ENCODE data around the gene AXIN1. TPM values are rescaled to one million over a fixed set of nuclear protein-coding genes. Genes with fewer than 3 reads are reported as not detected.

AXIN1 gene
- total RNA-seq, 2 donors from 2014 or later = 14.8 TPM

DNA sequence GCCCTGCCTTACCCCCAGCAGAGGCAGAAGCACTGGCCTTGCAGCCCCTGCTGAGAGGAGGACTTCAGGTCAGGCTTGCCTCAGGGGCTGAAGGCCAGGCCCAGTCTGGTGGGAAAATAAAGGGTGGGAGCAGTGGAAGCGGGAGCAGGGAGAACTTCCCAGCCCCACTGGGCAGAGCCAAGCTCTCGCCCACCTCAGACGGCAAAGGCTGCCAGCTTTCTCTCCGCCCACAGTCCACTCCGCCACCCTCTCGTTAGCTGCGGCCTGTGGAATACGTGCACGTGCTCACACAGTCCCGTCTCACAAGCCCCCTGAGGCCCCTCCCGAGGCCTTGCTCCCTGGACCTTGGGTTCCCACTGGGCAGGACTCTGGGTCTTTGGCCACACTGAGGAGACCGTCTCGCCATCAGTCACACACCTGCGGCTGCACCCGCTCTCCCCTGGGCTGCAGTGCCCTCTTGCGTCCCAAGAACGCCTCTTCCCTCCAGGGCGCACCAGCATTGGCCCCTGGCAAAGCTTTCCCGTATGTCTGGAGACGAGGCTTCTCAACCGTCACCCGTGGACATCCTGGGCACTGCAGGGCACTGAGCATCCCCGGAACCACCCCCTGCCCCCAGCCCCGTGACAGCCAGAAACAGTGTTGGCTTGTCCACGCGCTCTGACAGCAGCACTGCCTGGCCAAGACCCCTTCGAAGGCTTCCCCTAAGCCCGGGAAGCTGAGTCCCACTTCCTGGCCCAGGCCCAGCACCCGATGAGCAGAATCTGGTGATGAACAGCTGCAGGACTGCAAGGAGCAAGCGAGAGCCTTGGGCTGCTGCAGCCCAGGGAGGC is 9.6 kb upstream of the AXIN1 start:
- Histone ChIP-seq H3K27me3 (no peaks in the 10 kb centered on the region), H3K4me3 (no peak overlapping the region), H3K4me1 (peaks cover 15% of the 10 kb centered on the region), H3K9me3 (no peaks in the 10 kb centered on the region), H3K27ac (no peak overlapping the region), H3K36me3 (replicated peaks in 1 of 2; ENCODE audit: insufficient read depth in 1 of 2, low read depth in 2 of 2) (no peaks in the 10 kb centered on the region)
- DNase-seq (peak; percentile 83 to 87 (median 85)), ATAC-seq (peak; percentile 95)
- TF ChIP-seq POLR2A (IDR thresholded peaks at IDR 0.05) = no peak
- TF ChIP-seq, protein P1, sequence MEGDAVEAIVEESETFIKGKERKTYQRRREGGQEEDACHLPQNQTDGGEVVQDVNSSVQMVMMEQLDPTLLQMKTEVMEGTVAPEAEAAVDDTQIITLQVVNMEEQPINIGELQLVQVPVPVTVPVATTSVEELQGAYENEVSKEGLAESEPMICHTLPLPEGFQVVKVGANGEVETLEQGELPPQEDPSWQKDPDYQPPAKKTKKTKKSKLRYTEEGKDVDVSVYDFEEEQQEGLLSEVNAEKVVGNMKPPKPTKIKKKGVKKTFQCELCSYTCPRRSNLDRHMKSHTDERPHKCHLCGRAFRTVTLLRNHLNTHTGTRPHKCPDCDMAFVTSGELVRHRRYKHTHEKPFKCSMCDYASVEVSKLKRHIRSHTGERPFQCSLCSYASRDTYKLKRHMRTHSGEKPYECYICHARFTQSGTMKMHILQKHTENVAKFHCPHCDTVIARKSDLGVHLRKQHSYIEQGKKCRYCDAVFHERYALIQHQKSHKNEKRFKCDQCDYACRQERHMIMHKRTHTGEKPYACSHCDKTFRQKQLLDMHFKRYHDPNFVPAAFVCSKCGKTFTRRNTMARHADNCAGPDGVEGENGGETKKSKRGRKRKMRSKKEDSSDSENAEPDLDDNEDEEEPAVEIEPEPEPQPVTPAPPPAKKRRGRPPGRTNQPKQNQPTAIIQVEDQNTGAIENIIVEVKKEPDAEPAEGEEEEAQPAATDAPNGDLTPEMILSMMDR (IDR thresholded peaks at IDR 0.05) = peak; percentile 76 to 94 (median 89)
- intact Hi-C loops (cut with DNase I) = loop anchor here (5.0 kb wide), 1 partner anchor 255 kb away; no protein-coding TSS in a partner anchor
- WGBS, 2 donors = 0 to 10% methylated on average over 10 to 29 of the region's 30 CpGs

DNA sequence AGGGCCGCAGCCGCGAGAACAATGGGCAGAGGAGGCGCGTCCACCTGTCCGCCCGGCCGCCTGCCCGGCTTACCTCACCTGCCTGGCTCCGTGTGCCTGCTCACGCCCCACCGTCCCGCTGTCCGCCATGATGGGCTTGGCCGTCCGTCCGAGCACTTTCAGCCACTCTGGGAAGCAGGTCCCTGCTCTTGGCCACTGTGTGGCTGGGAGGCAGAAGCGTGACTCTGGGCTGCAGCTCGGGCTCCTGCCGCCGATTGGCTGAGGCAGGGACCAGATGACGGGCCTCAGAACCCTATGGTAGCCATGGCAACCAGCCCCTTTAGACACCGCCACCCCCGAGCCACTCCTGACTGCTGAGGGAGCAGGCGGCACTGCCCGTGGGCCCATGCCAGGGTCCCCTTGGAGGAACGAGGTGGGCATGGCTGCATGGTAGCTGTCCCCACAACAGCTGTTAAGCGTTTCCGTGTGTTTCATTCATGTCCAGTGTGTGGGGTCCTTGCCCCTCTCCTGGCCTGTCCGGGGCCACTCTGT is 8.9 kb upstream of the AXIN1 start:
- 63 to 73% methylated on average over 9 to 30 of the region's 30 CpGs for WGBS, 2 donors

GRCh38 chr16:360698-361336 is 8.3 kb upstream of the AXIN1 start:
- no peak overlapping the region for H3K4me3 ChIP-seq
- H3K27me3 ChIP-seq = no peaks in the 10 kb centered on the region
- WGBS, 2 donors = 85 to 88% methylated on average over 40 to 42 of the region's 47 CpGs
- H3K36me3 ChIP-seq (replicated peaks in 1 of 2; ENCODE audit: insufficient read depth in 1 of 2, low read depth in 2 of 2) = no peaks in the 10 kb centered on the region
- H3K4me1 ChIP-seq = peaks cover 15% of the 10 kb centered on the region
- TF ChIP-seq, protein P1 (IDR thresholded peaks at IDR 0.05) = no peak
- no peak for TF ChIP-seq POLR2A (IDR thresholded peaks at IDR 0.05)
- intact Hi-C loops (cut with DNase I) = loop anchor here (5.0 kb wide), 1 partner anchor 254 kb away; no protein-coding TSS in a partner anchor
- ATAC-seq (no peak), DNase-seq (no peak)
- no peak overlapping the region for H3K27ac ChIP-seq
- H3K9me3 ChIP-seq = no peaks in the 10 kb centered on the region

More for the DNA sequence above, 8.9 kb upstream of the AXIN1 start:
- Histone ChIP-seq H3K4me1 (peaks cover 15% of the 10 kb centered on the region), H3K27ac (no peak overlapping the region), H3K36me3 (replicated peaks in 1 of 2; ENCODE audit: insufficient read depth in 1 of 2, low read depth in 2 of 2) (no peaks in the 10 kb centered on the region), H3K4me3 (no peak overlapping the region), H3K27me3 (no peaks in the 10 kb centered on the region), H3K9me3 (no peaks in the 10 kb centered on the region)
- ATAC-seq (no peak), DNase-seq (no peak)
- TF ChIP-seq, protein P1 (IDR thresholded peaks at IDR 0.05) = no peak
- TF ChIP-seq POLR2A (IDR thresholded peaks at IDR 0.05) = no peak
- intact Hi-C loops (cut with DNase I) = loop anchor here (5.0 kb wide), 1 partner anchor 254 kb away; no protein-coding TSS in a partner anchor

GRCh38 chr16:359871-360697 is 7.6 kb upstream of the AXIN1 start:
- Histone ChIP-seq H3K4me3 (no peak overlapping the region), H3K9me3 (no peaks in the 10 kb centered on the region), H3K27me3 (no peaks in the 10 kb centered on the region), H3K4me1 (peaks cover 15% of the 10 kb centered on the region), H3K36me3 (replicated peaks in 1 of 2; ENCODE audit: insufficient read depth in 1 of 2, low read depth in 2 of 2) (no peaks in the 10 kb centered on the region), H3K27ac (no peak overlapping the region)
- intact Hi-C loops (cut with DNase I) = loop anchor here (5.0 kb wide), 1 partner anchor 253 kb away; no protein-coding TSS in a partner anchor
- DNase-seq (no peak), ATAC-seq (no peak)
- TF ChIP-seq, protein P1 (IDR thresholded peaks at IDR 0.05) = no peak
- 91 to 92% methylated on average over 22 to 45 of the region's 47 CpGs for WGBS, 2 donors
